GM13976 (cell line): ENCODE measurements around the gene MID1IP1.

ENCODE experiments used
- DNase-seq: peaks from one replicate; pipeline ENCODE4 v3.0.0; 2012; ENCODE audit warnings: low spot score
- CTCF ChIP-seq: IDR thresholded peaks from 2 replicates; pipeline ENCODE4 v1.5.1; 2012; ENCODE audit warnings: borderline replicate concordance, mild to moderate bottlenecking; ENCODE audit not compliant: insufficient read depth; ENCODE audit errors: extremely low read depth, missing control alignments, control extremely low read depth
- in situ Hi-C: fragments of 300-500 bp; cut with MboI; formaldehyde crosslinking; loops from one replicate; pipeline ENCODE4 v1.12.0; 2022; ENCODE audit warnings: low sequenced_read_pairs, mixed read lengths, inconsistent platforms; ENCODE audit not compliant: unreplicated experiment

Gene MID1IP1

GRCh38 chrX:38820751-38821150, 19.5 kb downstream of the MID1IP1 start:
- no peak for DNase-seq
- TF ChIP-seq CTCF: no peak
- in situ Hi-C loops: no loop called here

GRCh38 chrX:38824176-38824575, 22.9 kb downstream of the MID1IP1 start:
- in situ Hi-C loops: no loop called here
- DNase-seq: no peak
- no peak for TF ChIP-seq CTCF

GRCh38 chrX:38831949-38832348, 30.7 kb downstream of the MID1IP1 start:
- no peak for TF ChIP-seq CTCF
- in situ Hi-C loops: no loop called here
- no peak for DNase-seq

- in situ Hi-C loops: no loop called here
- no peak for DNase-seq
- no peak for TF ChIP-seq CTCF
Observed at GRCh38 chrX:38837389-38837788, 36.1 kb downstream of the MID1IP1 start.

GRCh38 chrX:38839277-38839676, 38.0 kb downstream of the MID1IP1 start:
- no peak for DNase-seq
- no peak for TF ChIP-seq CTCF
- in situ Hi-C loops: no loop called here

- in situ Hi-C loops: no loop called here
- TF ChIP-seq CTCF: no peak
- DNase-seq: no peak
Observed at GRCh38 chrX:38839944-38840343, 38.7 kb downstream of the MID1IP1 start.

- TF ChIP-seq CTCF: no peak
- in situ Hi-C loops: no loop called here
- no peak for DNase-seq
Observed at GRCh38 chrX:38841750-38842149, 40.5 kb downstream of the MID1IP1 start.
